Pancreas (tissue), 10 donors: ENCODE data around the gene EIF2S1. TPM values are rescaled to one million over a fixed set of nuclear protein-coding genes. Genes with fewer than 3 reads are reported as not detected.
A peak's percentile ranks its signal among the peaks of the same experiment; 100 is the strongest.

Experiments used
- ATAC-seq, 4 donors: fragments of 200-7000 bp; cut with Tn5 transposase; one replicate each; pipeline versions ENCODE4 v1.8.0 to v1.9.1; 2020; ENCODE audit warnings: mild to moderate bottlenecking in 4 of 4, moderate library complexity in 4 of 4
- DNase-seq, 6 donors: peaks; one replicate each; pipeline ENCODE4 v3.0.0-alpha.2; 2020
- FAIRE-seq: peaks from 2 replicates; lab custom pipeline; 2012; peaks lifted over from hg19 to GRCh38; lab: Jason Lieb, UNC
- H3K27ac ChIP-seq, 4 donors: fragments of 200-600 bp; sonication (generic); 1 replicate in 3 of 4; 2 replicates in 1 of 4; pipeline versions ENCODE4 v1.5.0 to v1.8.0; 2020
- H3K27me3 ChIP-seq, 4 donors: fragments of 200-600 bp; one replicate each; pipeline ENCODE4 v1.8.0; 2021
- H3K36me3 ChIP-seq, 3 donors: fragments of 200-600 bp; sonication (generic) in 1 of 3; one replicate each; pipeline versions ENCODE4 v1.5.0 to v1.8.0; 2020 to 2021
- H3K4me1 ChIP-seq, 3 donors: fragments of 200-600 bp; one replicate each; pipeline ENCODE4 v1.8.0; 2021
- H3K4me3 ChIP-seq, 4 donors: fragments of 200-600 bp; sonication (generic) in 2 of 4; one replicate each; pipeline versions ENCODE4 v1.5.0 to v1.8.0; 2020 to 2021
- H3K9me3 ChIP-seq, 4 donors: fragments of 200-600 bp; one replicate each; pipeline ENCODE4 v1.8.0; 2021
- WGBS, 2 donors: extraction: QIAGEN DNeasy Blood & Tissue Kit; methylation state at CpG; one replicate each; pipeline ENCODE4 v1.1.7; 2013; 5-methylcytosine and 5-hydroxymethylcytosine counted together
- intact Hi-C, 3 donors: fragments of 100-400 bp; cut with DNase I; formaldehyde crosslinking; loops; one replicate each; pipeline versions ENCODE4 v1.11.1 to v1.14.2; 2022
- polyA plus RNA-seq, 2 donors: library from polyadenylated mRNA; stranded (reverse); fragments of 200-250 nt; gene quantifications; one replicate each; pipeline ENCODE4 v1.2.3, GENCODE V29; 2013
- total RNA-seq, 6 donors: library from RNA; stranded (reverse); fragmentation: NEBNext Ultra II Directional in 4 of 6; extraction: Animal tissue kit (Norgen Biotek cat#: 25700) in 4 of 6; gene quantifications; one replicate each; pipeline versions ENCODE4 v1.2.1 to v1.2.4, GENCODE V29; 2021 to 2023
- TF ChIP-seq, protein P1 (sequence below), 4 donors: fragments of 200-600 bp; sonication (generic) in 3 of 4; IDR thresholded peaks; one replicate each; pipeline versions ENCODE4 v1.5.0 to v1.8.0; 2021; ENCODE audit warnings: antibody characterized with exemption in 4 of 4
- donor health status: healthy with polysubstance abuse.
- donor health status: DM: no; HTN: no; CAD: no; lungs with moderate emphysema.
- donor health status: DM: no; HTN: no; CAD: no.
- donor health status: control.
- donor health status: control.
- donor health status: Bipolar disorder and iron deficiency.
- donor health status: DM: yes; HTN: yes; CAD: no.
- donor health status: DM: no; HTN: no; CAD: no.
- donor health status: DM: no; HTN: no; CAD: no.
- donor health status: DM: yes; HTN: yes; CAD: no.

Gene EIF2S1
- total and polyA plus RNA-seq, 8 donors = 14.9 to 52.8 (median 33.2) TPM

- Histone ChIP-seq H3K9me3 (no peaks in the 10 kb centered on the region), H3K4me3 (no peak overlapping the region), H3K4me1 (peaks cover 0 to 5% (median 0%) of the 10 kb centered on the region in 3 donors), H3K27me3 (no peaks in the 10 kb centered on the region), H3K27ac (peak overlapping the region in 3 of 4 donors; percentile 11 to 54 (median 33)), H3K36me3 (no peaks in the 10 kb centered on the region)
- FAIRE-seq (no peak), ATAC-seq (peak; percentile 78 to 86 (median 84)), DNase-seq (peak in 3 of 6 donors; percentile 41 to 54 (median 50))
- WGBS, 2 donors = 39 to 44% methylated on average over 7 of the region's 7 CpGs
- intact Hi-C loops = loop anchor here in 2 of 3 donors (5.0 to 10.0 kb wide), 2 partner anchors 144 to 146 kb away; no protein-coding TSS in a partner anchor
- TF ChIP-seq, protein P1, sequence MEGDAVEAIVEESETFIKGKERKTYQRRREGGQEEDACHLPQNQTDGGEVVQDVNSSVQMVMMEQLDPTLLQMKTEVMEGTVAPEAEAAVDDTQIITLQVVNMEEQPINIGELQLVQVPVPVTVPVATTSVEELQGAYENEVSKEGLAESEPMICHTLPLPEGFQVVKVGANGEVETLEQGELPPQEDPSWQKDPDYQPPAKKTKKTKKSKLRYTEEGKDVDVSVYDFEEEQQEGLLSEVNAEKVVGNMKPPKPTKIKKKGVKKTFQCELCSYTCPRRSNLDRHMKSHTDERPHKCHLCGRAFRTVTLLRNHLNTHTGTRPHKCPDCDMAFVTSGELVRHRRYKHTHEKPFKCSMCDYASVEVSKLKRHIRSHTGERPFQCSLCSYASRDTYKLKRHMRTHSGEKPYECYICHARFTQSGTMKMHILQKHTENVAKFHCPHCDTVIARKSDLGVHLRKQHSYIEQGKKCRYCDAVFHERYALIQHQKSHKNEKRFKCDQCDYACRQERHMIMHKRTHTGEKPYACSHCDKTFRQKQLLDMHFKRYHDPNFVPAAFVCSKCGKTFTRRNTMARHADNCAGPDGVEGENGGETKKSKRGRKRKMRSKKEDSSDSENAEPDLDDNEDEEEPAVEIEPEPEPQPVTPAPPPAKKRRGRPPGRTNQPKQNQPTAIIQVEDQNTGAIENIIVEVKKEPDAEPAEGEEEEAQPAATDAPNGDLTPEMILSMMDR (IDR thresholded peaks at IDR 0.05) = no peak
Measured at GRCh38 chr14:67428501-67429031, 68.4 kb downstream of the EIF2S1 start.

- FAIRE-seq = no peak
- intact Hi-C loops = loop anchor here in 2 of 3 donors (5.0 to 10.0 kb wide), 2 partner anchors 143 to 145 kb away; no protein-coding TSS in a partner anchor
Measured at GRCh38 chr14:67429510-67430205, 69.5 kb downstream of the EIF2S1 start.

DNA sequence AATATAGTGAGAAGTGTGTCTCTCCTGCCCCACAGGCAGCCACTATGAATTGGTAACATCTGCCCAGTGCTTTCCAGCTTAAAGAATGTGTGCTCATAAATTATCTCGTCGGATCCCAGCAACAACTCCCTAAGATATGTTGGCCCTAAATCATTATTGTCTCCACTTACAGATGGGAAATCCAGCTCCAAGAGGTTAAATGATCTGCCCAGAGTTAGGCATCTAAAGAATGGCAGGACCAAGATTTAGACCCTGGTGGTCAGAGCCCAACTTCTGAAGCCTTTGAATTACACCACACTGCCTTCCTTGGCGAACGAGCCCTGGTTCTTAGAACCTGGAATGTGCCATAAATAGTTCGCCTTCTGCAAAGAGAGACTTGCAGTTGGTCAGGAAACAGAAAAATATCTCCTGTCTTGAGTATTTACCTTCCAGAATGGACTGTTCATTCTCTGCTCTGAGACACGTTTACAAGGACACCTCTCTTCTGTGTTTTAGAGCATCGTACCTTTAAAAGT is 72.0 kb downstream of the EIF2S1 start:
- no peak for FAIRE-seq
- intact Hi-C loops = no loop called here
- TF ChIP-seq, protein P1 (IDR thresholded peaks at IDR 0.05) = no peak
- ATAC-seq = no peak
- Histone ChIP-seq H3K4me3 (no peak overlapping the region), H3K9me3 (no peaks in the 10 kb centered on the region), H3K36me3 (no peaks in the 10 kb centered on the region), H3K27me3 (no peaks in the 10 kb centered on the region), H3K27ac (no peak overlapping the region), H3K4me1 (peaks cover 0 to 5% (median 0%) of the 10 kb centered on the region in 3 donors)
- DNase-seq = peak in 1 of 6 donors; percentile 6
- WGBS, 2 donors = 68 to 73% methylated on average over 7 of the region's 7 CpGs

More at GRCh38 chr14:67429510-67430205, 69.5 kb downstream of the EIF2S1 start:
- no peaks in the 10 kb centered on the region for H3K27me3 ChIP-seq
- TF ChIP-seq, protein P1 (IDR thresholded peaks at IDR 0.05) = no peak
- H3K36me3 ChIP-seq = no peaks in the 10 kb centered on the region
- H3K4me3 ChIP-seq = no peak overlapping the region
- no peak overlapping the region for H3K27ac ChIP-seq
- WGBS, 2 donors = 86 to 87% methylated on average over 9 of the region's 9 CpGs
- ATAC-seq (no peak), DNase-seq (peak in 1 of 6 donors; percentile 8)
- H3K4me1 ChIP-seq = peaks cover 0 to 5% (median 0%) of the 10 kb centered on the region in 3 donors
- no peaks in the 10 kb centered on the region for H3K9me3 ChIP-seq

DNA sequence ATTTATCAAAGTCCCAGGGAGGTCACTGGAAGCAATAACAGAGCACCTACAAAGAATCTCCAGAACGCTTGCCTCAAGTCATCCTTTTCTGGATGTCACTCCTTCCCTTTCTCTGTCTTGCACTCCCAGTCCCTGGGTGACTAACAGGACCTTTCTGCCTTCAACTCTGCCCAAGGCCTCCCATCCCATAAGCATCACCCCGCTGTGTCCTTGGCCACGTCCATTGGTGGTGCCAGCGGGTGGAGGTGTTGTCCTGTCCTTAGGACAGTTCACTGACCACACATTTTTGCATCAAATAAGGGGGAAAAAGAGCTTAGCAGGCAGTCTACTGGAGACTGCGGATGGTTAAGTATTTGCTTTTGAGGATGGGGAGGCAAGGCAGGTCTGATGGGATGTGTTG is 75.5 kb downstream of the EIF2S1 start:
- Histone ChIP-seq H3K9me3 (no peaks in the 10 kb centered on the region), H3K36me3 (no peaks in the 10 kb centered on the region), H3K4me3 (no peak overlapping the region), H3K27ac (no peak overlapping the region), H3K4me1 (peaks cover 4 to 11% (median 8%) of the 10 kb centered on the region in 3 donors), H3K27me3 (no peaks in the 10 kb centered on the region)
- intact Hi-C loops = no loop called here
- WGBS, 2 donors = 93 to 94% methylated on average over 5 of the region's 5 CpGs
- TF ChIP-seq, protein P1 (IDR thresholded peaks at IDR 0.05) = no peak
- DNase-seq = peak in 1 of 6 donors; percentile 24
- ATAC-seq = no peak
- FAIRE-seq = no peak

Other genes with a start within 250 kb of the EIF2S1 start
- under 1 TPM in 1 of 6 donors, not detected in 5; 0.22 TPM for gene GARIN2, start 170.9 kb upstream of the EIF2S1 start, total RNA-seq
- under 1 TPM; 0.11 to 0.12 TPM for gene GARIN2, start 170.9 kb upstream of the EIF2S1 start, polyA plus RNA-seq
- 10 to 100 TPM in 1 of 6 donors, 1 to 10 TPM in 5; 6.8 to 17.1 (median 9.0) TPM for gene PALS1, start 118.9 kb upstream of the EIF2S1 start, total RNA-seq
- gene PALS1, start 118.9 kb upstream of the EIF2S1 start, polyA plus RNA-seq = 1 to 10 TPM; 3.5 to 4.9 TPM
- gene ATP6V1D, start 524 bp upstream of the EIF2S1 start, total RNA-seq = 10 to 100 TPM; 17.5 to 40.2 (median 22.2) TPM
- 10 to 100 TPM; 24.0 to 35.9 TPM for gene ATP6V1D, start 524 bp upstream of the EIF2S1 start, polyA plus RNA-seq
- 1 to 10 TPM; 4.0 to 9.9 (median 6.6) TPM for gene PLEK2, start 51.8 kb downstream of the EIF2S1 start, total RNA-seq
- 1 to 10 TPM; 6.0 to 8.6 TPM for gene PLEK2, start 51.8 kb downstream of the EIF2S1 start, polyA plus RNA-seq
- 1 to 10 TPM; 2.2 to 7.5 (median 5.1) TPM for gene TMEM229B, start 128.4 kb downstream of the EIF2S1 start, total RNA-seq
- 1 to 10 TPM; 1.9 to 2.9 TPM for gene TMEM229B, start 128.4 kb downstream of the EIF2S1 start, polyA plus RNA-seq
- gene PLEKHH1, start 173.0 kb downstream of the EIF2S1 start, total RNA-seq = 10 to 100 TPM; 15.0 to 24.6 (median 21.9) TPM
- gene PLEKHH1, start 173.0 kb downstream of the EIF2S1 start, polyA plus RNA-seq = 10 to 100 TPM; 24.5 to 48.8 TPM
- 10 to 100 TPM; 11.5 to 21.8 (median 13.7) TPM for gene PIGH, start 239.9 kb downstream of the EIF2S1 start, total RNA-seq
- gene PIGH, start 239.9 kb downstream of the EIF2S1 start, polyA plus RNA-seq = 10 to 100 TPM; 14.2 to 27.4 TPM